C4-2B (cell line): ENCODE data around the gene DRGX.

ENCODE experiments used
- ZFX ChIP-seq: fragments of 450-650 bp; IDR thresholded peaks from 2 replicates; pipeline ENCODE4 v1.6.1; 2017
- TF ChIP-seq, protein P1 (sequence below): fragments of 450-650 bp; conservative IDR thresholded peaks from 2 replicates; pipeline ENCODE4 v1.5.1; 2017; ENCODE audit warnings: mild to moderate bottlenecking

DNA sequence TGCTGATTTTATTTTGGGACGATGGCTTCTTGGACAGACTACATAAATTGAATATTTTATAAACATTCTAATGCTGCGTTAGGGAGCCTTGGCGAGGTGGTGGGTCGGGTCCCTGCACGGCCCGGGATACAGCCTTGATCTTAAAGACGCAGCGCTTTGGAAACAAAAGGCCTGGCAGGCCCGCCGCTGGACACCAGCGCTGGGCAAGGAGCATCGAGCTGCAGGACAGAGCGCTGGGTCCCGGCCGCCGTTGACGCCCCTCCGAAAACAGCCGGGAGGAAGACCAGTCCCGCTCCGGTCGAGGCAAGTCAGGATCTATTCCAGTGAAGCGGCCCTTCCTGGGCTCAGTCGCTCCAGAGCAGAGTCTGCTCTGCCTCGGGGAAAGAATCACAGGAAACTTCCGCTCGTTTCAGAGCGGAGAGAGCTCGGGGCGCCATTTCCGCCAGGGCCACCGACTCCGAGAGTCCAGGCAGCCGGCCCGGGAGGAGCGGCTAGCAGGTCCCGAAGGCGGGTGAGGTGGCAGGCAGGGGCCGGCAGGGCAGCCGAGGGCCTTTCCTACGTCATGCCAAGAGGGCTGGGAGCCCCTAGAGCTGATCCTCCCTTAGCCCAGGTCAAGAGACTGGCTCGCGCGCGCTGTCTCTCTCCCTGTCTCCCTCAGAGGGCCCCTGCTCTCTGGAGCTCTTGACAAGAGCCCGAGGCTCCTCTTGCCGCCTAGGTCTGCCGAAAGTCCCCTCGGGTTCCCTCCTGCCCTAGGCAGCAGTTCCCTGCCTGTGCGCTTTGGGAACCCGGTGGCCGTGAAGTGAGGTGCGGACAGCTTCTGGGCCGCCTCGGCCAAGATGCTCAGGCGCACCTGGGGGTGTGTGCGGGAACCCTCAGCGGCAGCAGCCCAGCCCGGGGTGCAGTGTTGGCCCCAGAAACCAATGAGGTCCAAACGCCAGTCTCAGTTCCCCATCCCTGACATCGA lies 1.4 kb upstream of the DRGX start:
- TF ChIP-seq, protein P1, sequence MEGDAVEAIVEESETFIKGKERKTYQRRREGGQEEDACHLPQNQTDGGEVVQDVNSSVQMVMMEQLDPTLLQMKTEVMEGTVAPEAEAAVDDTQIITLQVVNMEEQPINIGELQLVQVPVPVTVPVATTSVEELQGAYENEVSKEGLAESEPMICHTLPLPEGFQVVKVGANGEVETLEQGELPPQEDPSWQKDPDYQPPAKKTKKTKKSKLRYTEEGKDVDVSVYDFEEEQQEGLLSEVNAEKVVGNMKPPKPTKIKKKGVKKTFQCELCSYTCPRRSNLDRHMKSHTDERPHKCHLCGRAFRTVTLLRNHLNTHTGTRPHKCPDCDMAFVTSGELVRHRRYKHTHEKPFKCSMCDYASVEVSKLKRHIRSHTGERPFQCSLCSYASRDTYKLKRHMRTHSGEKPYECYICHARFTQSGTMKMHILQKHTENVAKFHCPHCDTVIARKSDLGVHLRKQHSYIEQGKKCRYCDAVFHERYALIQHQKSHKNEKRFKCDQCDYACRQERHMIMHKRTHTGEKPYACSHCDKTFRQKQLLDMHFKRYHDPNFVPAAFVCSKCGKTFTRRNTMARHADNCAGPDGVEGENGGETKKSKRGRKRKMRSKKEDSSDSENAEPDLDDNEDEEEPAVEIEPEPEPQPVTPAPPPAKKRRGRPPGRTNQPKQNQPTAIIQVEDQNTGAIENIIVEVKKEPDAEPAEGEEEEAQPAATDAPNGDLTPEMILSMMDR, result no peak
- TF ChIP-seq ZFX, result no peak
